ENCODE data around the gene TPRN. TPM values are rescaled to one million over a fixed set of nuclear protein-coding genes. Genes with fewer than 3 reads are reported as not detected.
"Not testable (repeated sequence)": the region's sequence is repeated elsewhere in the genome, so short reads cannot be mapped to it uniquely, and the experiment has no call there.

TPRN gene
- total and polyA plus RNA-seq, 2 experiments from 2014 or later = 6.4 to 29.2 TPM

DNA sequence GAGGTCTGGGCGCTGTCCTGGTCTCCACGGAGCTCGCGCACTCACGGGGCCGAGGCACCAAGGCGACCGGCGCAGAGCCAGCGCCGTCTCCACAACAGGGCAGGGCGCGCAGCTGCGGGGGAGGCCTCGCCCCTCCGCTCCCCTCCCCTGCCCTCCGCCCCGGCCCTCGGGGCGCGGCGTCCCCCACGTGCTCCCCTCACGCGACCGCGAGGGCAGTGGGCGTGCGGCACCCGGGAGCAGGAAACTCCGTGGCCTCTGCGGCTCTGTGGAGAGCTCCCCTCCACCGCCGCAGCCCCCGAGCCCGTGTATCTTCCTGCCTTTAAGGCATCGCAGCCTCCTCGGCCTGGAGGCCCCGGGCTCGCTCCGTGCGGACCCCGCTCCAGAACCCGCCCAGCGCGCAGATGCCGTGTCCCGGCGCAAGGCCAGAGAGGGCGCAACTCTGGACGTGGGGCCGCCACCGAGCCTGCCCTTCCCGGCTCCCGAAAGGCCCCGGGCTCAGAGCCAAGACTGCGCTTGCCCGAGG lies 39.8 kb upstream of the TPRN start:
- Mint-ChIP-seq H3K4me1 (peaks cover 37% of the 10 kb centered on the region), H3K4me3 (peak overlapping the region; percentile 81; the same call in 2 of the 3 replicates), H3K27ac (no peak overlapping the region), H3K27me3 (ENCODE audit: insufficient read depth, low read depth, poor library complexity) (peaks cover 25% of the 10 kb centered on the region), H3K36me3 (ENCODE audit: low read depth) (peaks cover 31% of the 10 kb centered on the region), H3K9me3 (no peaks in the 10 kb centered on the region)
- TF ChIP-seq JUNB (IDR thresholded peaks at IDR 0.05; ENCODE audit: unreplicated experiment) (no peak), CREB1 (CRISPR knock-in tag; IDR thresholded peaks at IDR 0.05; ENCODE audit: low read depth) (no peak), NANOG (IDR thresholded peaks at IDR 0.05; ENCODE audit: borderline replicate concordance) (no peak)
- TF ChIP-seq, protein P1, sequence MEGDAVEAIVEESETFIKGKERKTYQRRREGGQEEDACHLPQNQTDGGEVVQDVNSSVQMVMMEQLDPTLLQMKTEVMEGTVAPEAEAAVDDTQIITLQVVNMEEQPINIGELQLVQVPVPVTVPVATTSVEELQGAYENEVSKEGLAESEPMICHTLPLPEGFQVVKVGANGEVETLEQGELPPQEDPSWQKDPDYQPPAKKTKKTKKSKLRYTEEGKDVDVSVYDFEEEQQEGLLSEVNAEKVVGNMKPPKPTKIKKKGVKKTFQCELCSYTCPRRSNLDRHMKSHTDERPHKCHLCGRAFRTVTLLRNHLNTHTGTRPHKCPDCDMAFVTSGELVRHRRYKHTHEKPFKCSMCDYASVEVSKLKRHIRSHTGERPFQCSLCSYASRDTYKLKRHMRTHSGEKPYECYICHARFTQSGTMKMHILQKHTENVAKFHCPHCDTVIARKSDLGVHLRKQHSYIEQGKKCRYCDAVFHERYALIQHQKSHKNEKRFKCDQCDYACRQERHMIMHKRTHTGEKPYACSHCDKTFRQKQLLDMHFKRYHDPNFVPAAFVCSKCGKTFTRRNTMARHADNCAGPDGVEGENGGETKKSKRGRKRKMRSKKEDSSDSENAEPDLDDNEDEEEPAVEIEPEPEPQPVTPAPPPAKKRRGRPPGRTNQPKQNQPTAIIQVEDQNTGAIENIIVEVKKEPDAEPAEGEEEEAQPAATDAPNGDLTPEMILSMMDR (conservative IDR thresholded peaks at IDR 0.05; ENCODE audit: low read depth in 2 of 2) = peak in 1 of 2 experiments; percentile 16; a peak in 1 of 4 replicates
- Histone ChIP-seq H3K4me1 (ENCODE audit: insufficient read depth) (peaks cover 27% of the 10 kb centered on the region; the same call in 1 of the 2 replicates), H3K4me3 (peak overlapping the region; percentile 87), H3K36me3 (ENCODE audit: insufficient read depth) (no peaks in the 10 kb centered on the region), H3K79me2 (replicated peaks; ENCODE audit: insufficient read depth) (peaks cover 29% of the 10 kb centered on the region), H3K4me2 (peak overlapping the region; percentile 99), H3K27me3 (ENCODE audit: insufficient read depth) (no peaks in the 10 kb centered on the region), H3K27ac (ENCODE audit: low read depth) (0 out of 2 replicates have a peak overlapping the region, but pooled peaks have one; percentile 66), H2AFZ (peak overlapping the region; percentile 47), H3K9me2 (ENCODE audit: insufficient read depth) (no peaks in the 10 kb centered on the region), H4K20me1 (replicated peaks; ENCODE audit: insufficient read depth) (peaks cover 16% of the 10 kb centered on the region), H3F3A (replicated peaks; ENCODE audit: low read depth) (0 out of 2 replicates have a peak, but pooled peaks cover 29% of the 10 kb centered on the region)
- DNase-seq (ENCODE audit: low spot score) = no peak
- peak; percentile 7 for ATAC-seq

GRCh38 chr9:137239541-137240200 lies 39.1 kb upstream of the TPRN start:
- not testable (repeated sequence) for H3K9me3 Mint-ChIP-seq; H3K27me3 ChIP-seq (ENCODE audit: insufficient read depth); H3K27ac Mint-ChIP-seq; H3K27ac ChIP-seq (ENCODE audit: low read depth); ATAC-seq; H3K36me3 ChIP-seq (ENCODE audit: insufficient read depth); H3K9me2 ChIP-seq (ENCODE audit: insufficient read depth); DNase-seq (ENCODE audit: low spot score)
- peaks cover 26% of the 10 kb centered on the region; the same call in 1 of the 2 replicates for H3K4me1 ChIP-seq (ENCODE audit: insufficient read depth)
- H3K79me2 ChIP-seq (replicated peaks; ENCODE audit: insufficient read depth) = peaks cover 29% of the 10 kb centered on the region
- H3K4me3 Mint-ChIP-seq = peak overlapping the region; percentile 81
- H3K4me3 ChIP-seq = peak overlapping the region; percentile 87
- H3K4me1 Mint-ChIP-seq = peaks cover 38% of the 10 kb centered on the region
- 0 out of 2 replicates have a peak, but pooled peaks cover 28% of the 10 kb centered on the region for H3F3A ChIP-seq (replicated peaks; ENCODE audit: low read depth)
- peaks cover 21% of the 10 kb centered on the region for H3K27me3 Mint-ChIP-seq (ENCODE audit: insufficient read depth, low read depth, poor library complexity)
- H2AFZ ChIP-seq = peak overlapping the region; percentile 47
- peaks cover 31% of the 10 kb centered on the region for H3K36me3 Mint-ChIP-seq (ENCODE audit: low read depth)
- peaks cover 16% of the 10 kb centered on the region for H4K20me1 ChIP-seq (replicated peaks; ENCODE audit: insufficient read depth)
- H3K4me2 ChIP-seq = peak overlapping the region; percentile 99

Data from GM23338 (cell line).